Neural crest cell (in vitro differentiated cells): ENCODE data around the gene RGS14. TPM values are rescaled to one million over a fixed set of nuclear protein-coding genes. Genes with fewer than 3 reads are reported as not detected.

Experiments used
- DNase-seq: peaks from one replicate; pipeline ENCODE4 v3.0.0; 2021; ENCODE audit warnings: low read depth, mixed read lengths, low spot score
- H3K27ac Mint-ChIP-seq: one replicate; pipeline ENCODE4 v1.8.0; 2021; ENCODE audit warnings: mild to moderate bottlenecking, mixed read lengths; ENCODE audit not compliant: unreplicated experiment
- H3K27me3 Mint-ChIP-seq: 2 replicates; pipeline ENCODE4 v1.8.0; 2021; ENCODE audit warnings: low read depth, mild to moderate bottlenecking, mixed read lengths
- H3K36me3 Mint-ChIP-seq: 2 replicates; pipeline ENCODE4 v1.8.0; 2021; ENCODE audit warnings: low read depth, mild to moderate bottlenecking, mixed read lengths
- H3K4me1 Mint-ChIP-seq: 2 replicates; pipeline ENCODE4 v1.8.0; 2021; ENCODE audit warnings: mixed read lengths
- H3K4me3 Mint-ChIP-seq: one replicate; pipeline ENCODE4 v1.8.0; 2021; ENCODE audit warnings: mild to moderate bottlenecking, mixed read lengths
- H3K9me3 Mint-ChIP-seq: 2 replicates; pipeline ENCODE4 v1.8.0; 2021; ENCODE audit warnings: mixed read lengths
- total RNA-seq: library from RNA; stranded (reverse); gene quantifications from 2 replicates; pipeline ENCODE4 v1.2.1, GENCODE V29; 2021
- TF ChIP-seq, protein P1 (sequence below): fragments of 200-600 bp; sonication (generic); conservative IDR thresholded peaks from 2 replicates; pipeline ENCODE4 v1.5.0; 2021; ENCODE audit warnings: antibody characterized with exemption, mild to moderate bottlenecking

The RGS14 gene
- total RNA-seq, 1 donor from 2014 or later = 12.3 TPM

DNA sequence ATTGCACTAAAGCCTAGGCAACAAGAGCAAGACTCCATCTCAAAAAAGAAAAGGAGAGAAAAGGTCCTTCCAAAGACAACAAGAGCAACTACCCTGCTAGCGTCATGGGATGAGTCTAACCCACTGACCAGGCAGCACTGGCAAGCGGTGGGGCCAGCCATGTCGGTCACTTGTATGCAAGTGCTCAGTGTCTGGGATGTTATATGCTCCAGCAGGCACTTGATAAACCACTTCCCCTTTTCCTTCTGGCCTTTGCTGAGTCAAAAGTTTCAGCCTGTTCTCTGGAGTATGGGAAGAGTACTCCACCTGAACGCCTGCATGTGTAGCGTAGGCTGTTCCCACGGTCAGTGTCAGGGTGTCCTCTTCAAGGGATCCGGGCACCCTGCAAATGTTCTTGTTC, 36.8 kb upstream of the RGS14 start:
- Mint-ChIP-seq H3K27ac (no peak overlapping the region), H3K4me1 (peaks cover 4% of the 10 kb centered on the region), H3K9me3 (peaks cover 3% of the 10 kb centered on the region), H3K4me3 (no peak overlapping the region), H3K36me3 (peaks cover 17% of the 10 kb centered on the region), H3K27me3 (no peaks in the 10 kb centered on the region)
- no peak for DNase-seq
- TF ChIP-seq, protein P1, sequence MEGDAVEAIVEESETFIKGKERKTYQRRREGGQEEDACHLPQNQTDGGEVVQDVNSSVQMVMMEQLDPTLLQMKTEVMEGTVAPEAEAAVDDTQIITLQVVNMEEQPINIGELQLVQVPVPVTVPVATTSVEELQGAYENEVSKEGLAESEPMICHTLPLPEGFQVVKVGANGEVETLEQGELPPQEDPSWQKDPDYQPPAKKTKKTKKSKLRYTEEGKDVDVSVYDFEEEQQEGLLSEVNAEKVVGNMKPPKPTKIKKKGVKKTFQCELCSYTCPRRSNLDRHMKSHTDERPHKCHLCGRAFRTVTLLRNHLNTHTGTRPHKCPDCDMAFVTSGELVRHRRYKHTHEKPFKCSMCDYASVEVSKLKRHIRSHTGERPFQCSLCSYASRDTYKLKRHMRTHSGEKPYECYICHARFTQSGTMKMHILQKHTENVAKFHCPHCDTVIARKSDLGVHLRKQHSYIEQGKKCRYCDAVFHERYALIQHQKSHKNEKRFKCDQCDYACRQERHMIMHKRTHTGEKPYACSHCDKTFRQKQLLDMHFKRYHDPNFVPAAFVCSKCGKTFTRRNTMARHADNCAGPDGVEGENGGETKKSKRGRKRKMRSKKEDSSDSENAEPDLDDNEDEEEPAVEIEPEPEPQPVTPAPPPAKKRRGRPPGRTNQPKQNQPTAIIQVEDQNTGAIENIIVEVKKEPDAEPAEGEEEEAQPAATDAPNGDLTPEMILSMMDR = no peak

DNA sequence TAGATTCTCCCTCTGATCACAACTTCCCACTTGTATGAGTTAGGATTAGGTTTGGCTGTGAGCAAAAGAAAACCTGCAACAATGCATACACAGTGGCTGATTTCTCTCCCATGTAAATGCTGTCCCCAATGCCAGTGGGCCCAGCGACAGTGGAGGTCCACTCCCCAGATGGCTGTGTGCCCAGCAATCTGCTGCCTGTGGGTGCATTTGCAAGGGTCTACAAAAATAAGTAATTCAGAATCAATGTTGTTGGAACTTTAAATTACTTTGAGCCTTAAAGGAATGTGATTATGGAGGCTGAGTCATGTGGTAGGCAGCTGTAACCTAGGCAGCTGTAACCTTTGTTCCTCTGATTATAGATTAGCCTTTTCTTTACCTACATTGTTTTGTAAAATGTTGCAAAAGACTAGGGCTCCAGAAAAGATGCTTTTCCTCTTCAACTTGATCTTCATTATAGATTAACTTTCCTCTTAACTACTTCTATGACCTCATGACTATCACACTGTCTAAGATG, 31.8 kb upstream of the RGS14 start:
- Mint-ChIP-seq H3K4me3 (no peak overlapping the region), H3K9me3 (no peaks in the 10 kb centered on the region), H3K4me1 (no peaks in the 10 kb centered on the region), H3K27ac (peak overlapping the region; percentile 28), H3K36me3 (peaks cover 7% of the 10 kb centered on the region), H3K27me3 (no peaks in the 10 kb centered on the region)
- no peak for DNase-seq
- TF ChIP-seq, protein P1 = no peak

DNA sequence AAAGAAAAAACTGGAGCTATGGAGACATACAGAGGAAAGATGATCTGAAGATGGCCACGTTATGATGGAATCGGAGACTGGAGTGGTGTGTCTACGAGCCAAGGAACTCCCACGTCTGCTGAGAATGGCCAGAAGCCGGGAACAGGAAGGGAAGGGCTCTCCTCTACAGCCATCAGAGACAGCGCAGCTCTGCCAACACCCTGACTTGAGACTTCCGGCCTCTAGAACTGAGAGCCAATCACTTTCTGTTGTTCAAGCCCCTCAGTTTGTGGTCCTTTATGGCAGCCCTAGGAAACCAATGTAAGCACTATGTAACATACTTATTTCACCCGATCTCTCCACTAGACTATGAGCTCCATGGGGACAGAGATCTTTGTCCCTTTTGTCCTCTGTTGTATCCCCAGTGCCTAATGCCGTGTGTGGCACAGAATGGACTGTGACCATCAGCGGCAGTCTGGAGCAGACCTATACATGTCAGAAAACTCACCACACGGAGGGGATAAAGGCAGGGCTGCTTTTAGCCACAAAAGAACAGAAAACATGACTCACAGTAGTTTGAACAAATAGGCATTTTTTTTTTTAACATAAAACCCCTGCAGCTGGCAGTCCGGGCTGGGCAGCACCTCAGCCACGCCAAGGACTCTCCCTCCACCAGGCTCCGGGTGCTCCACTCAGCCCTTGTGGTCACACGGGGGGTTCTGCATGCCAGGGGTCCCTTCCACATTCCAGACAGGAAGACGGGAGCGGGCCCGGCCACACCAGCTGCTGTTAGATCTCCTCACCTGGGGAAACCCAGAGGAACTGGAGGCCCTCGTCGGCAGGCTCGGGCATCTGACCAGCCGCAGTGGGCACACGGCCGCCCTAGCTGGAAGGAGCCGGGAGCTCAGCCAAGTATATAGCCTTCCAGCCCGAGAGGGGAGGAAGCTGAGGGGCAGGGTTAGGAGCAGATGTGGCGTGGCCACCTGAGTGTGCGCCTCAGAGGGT, 29.9 kb upstream of the RGS14 start:
- TF ChIP-seq, protein P1 = no peak
- Mint-ChIP-seq H3K27ac (no peak overlapping the region), H3K4me1 (no peaks in the 10 kb centered on the region), H3K36me3 (peaks cover 4% of the 10 kb centered on the region), H3K9me3 (no peaks in the 10 kb centered on the region), H3K4me3 (no peak overlapping the region), H3K27me3 (no peaks in the 10 kb centered on the region)
- no peak for DNase-seq

DNA sequence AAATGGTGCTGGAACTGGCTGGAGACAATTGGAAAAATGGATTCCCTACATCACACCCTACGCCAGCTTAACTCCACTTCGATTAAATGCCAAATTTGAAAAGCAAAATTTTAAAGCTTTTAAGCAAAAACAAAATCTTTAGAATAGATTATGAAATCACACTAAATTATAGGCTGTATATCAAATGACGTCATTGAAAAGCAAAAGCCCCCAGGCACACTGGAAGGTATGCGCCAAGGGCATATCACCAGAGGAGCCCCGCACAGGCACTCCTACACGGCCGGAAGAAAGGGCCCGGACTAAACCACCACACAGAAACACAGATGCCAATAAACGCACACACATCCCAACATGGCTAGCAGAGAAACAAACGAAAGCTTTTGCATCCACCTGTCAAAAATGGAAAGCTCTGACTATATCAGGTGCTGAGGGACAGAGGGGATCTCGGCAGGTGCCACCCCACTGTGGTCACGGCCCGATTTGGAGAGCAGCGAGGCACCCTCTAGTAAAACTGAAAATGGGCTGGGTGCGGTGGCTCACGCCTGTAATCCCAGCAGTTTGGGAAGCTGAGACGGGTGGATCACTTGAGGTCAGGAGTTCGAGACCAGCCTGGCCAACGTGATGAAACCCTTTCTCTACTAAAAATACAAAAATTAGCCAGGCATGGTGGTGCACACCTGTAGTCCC, 29.0 kb upstream of the RGS14 start:
- H3K9me3 Mint-ChIP-seq = no peaks in the 10 kb centered on the region
- no peak overlapping the region for H3K4me3 Mint-ChIP-seq
- no peaks in the 10 kb centered on the region for H3K27me3 Mint-ChIP-seq
- H3K36me3 Mint-ChIP-seq = peaks cover 2% of the 10 kb centered on the region
- TF ChIP-seq, protein P1 = no peak
- no peak overlapping the region for H3K27ac Mint-ChIP-seq
- no peak for DNase-seq
- H3K4me1 Mint-ChIP-seq = no peaks in the 10 kb centered on the region

DNA sequence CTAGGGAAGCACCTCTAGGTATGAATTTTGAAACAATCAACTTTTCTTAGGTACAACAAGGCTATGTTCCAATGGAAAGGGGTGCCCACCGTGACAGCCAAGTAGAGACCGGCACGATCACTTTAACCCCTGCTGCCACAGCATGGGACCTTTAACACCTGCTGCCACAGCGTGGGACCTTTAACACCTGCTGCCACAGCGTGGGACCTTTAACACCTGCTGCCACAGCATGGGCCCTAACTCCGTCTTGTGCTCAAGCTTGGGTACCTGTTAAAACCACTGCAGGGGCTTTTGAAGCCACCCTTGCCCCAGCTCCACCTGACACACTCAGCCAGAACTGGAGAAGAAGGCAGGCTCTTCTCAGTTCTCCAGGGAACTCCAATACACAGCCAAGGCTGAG, 27.8 kb upstream of the RGS14 start:
- Mint-ChIP-seq H3K36me3 (peaks cover 2% of the 10 kb centered on the region), H3K4me1 (no peaks in the 10 kb centered on the region)

More for the DNA sequence above, 27.8 kb upstream of the RGS14 start:
- DNase-seq = no peak
- Mint-ChIP-seq H3K4me3 (no peak overlapping the region), H3K9me3 (no peaks in the 10 kb centered on the region), H3K27ac (no peak overlapping the region), H3K27me3 (no peaks in the 10 kb centered on the region)
- TF ChIP-seq, protein P1 = no peak
